Retinal pigment epithelial cell (primary cell): ENCODE results near the gene PHC2.

Experiments used
- DNase-seq: peaks from one replicate; pipeline ENCODE4 v3.0.0-alpha.2; 2010; ENCODE audit warnings: low read depth
- H3K4me3 ChIP-seq: 2 replicates; pipeline ENCODE4 v1.5.1; 2011; ENCODE audit warnings: mild to moderate bottlenecking, low read length, control low read depth, moderate library complexity
- TF ChIP-seq, protein P1 (sequence below): conservative IDR thresholded peaks from 2 replicates; pipeline ENCODE4 v1.5.1; 2011; ENCODE audit warnings: low read depth, low read length, control low read depth, inconsistent platforms

PHC2 gene

DNA sequence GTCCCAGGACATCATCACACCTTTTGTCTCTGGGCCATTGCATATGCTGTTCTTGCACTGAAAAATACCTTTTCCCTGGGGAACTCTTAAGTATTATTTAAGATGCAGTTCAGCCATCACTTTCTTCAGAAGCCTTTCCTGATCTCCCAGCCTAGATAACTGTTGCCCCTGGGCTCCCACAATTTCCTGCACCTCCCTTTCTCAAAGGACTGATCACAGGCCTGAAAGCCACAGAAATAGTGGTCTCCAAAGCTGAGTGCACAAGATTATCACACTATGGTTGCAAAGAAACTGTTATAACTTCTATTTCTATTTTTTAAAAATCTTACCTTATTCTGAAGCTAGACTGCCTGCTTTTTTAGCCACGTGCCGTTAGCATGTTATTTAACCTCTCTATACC lies 38.8 kb upstream of the PHC2 start:
- DNase-seq, result no peak
- no peak overlapping the region for H3K4me3 ChIP-seq
- TF ChIP-seq, protein P1, sequence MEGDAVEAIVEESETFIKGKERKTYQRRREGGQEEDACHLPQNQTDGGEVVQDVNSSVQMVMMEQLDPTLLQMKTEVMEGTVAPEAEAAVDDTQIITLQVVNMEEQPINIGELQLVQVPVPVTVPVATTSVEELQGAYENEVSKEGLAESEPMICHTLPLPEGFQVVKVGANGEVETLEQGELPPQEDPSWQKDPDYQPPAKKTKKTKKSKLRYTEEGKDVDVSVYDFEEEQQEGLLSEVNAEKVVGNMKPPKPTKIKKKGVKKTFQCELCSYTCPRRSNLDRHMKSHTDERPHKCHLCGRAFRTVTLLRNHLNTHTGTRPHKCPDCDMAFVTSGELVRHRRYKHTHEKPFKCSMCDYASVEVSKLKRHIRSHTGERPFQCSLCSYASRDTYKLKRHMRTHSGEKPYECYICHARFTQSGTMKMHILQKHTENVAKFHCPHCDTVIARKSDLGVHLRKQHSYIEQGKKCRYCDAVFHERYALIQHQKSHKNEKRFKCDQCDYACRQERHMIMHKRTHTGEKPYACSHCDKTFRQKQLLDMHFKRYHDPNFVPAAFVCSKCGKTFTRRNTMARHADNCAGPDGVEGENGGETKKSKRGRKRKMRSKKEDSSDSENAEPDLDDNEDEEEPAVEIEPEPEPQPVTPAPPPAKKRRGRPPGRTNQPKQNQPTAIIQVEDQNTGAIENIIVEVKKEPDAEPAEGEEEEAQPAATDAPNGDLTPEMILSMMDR, result no peak

DNA sequence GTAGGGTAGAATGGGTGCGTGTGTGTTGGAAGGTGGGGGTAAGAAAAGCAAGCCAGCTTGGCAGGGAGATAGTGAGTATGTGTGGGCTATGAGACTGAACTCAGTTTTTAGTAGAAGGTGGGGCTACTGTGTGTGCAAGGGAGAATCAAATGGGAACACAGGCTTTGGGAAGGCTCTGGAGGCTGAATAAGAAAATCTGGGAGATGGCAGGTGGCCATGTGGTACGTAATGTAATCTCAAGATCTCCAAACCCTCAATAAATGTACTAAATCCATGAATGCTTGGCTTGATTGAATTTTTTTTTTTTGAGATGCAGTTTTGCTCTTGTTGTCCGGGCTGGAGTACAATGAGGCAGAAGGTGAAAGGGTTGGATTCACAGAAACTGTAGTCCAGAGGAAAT lies 38.1 kb upstream of the PHC2 start:
- TF ChIP-seq, protein P1, result no peak
- DNase-seq, result no peak
- H3K4me3 ChIP-seq, result no peak overlapping the region

DNA sequence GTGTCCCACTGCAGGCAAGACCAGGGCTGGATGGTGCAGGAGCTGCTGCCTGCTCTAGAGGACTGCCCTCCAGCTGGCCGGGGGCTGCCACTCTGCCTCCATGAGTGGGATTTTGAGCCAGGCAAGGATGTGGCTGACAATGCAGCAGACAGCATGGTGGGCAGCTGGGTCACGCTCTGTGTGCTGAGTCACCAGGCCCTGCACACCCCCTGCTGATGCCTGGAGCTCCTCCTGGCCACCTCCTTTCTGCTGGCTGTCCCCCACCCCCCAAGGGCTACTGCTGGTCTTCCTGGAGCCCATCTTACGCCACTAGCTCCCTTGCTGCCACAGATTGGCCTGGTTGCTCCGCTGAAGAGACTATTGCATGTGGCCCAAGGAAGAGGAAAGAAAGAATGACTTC lies 37.6 kb upstream of the PHC2 start:
- DNase-seq, result no peak
- TF ChIP-seq, protein P1, result no peak
- no peak overlapping the region for H3K4me3 ChIP-seq

DNA sequence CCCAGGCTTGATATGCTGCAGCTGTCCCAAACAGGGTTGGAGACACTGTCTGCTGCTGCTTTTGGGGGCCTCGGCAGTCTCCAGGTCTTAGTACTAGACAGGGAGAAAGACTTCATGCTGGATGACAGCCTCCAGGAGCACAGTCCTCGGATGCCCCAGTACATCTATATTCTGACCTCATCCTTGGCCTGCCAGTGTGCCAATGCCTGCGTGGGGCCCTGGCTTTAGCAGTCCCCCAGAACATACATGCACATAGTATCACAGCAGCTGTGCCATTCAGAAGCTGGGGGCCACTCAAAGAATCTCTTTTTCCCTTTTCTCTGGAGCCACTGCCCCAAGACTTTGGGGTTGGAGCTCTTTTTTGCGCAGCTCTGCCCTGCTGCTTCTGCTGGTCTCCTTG lies 37.1 kb upstream of the PHC2 start:
- DNase-seq, result no peak
- no peak overlapping the region for H3K4me3 ChIP-seq
- TF ChIP-seq, protein P1, result no peak

DNA sequence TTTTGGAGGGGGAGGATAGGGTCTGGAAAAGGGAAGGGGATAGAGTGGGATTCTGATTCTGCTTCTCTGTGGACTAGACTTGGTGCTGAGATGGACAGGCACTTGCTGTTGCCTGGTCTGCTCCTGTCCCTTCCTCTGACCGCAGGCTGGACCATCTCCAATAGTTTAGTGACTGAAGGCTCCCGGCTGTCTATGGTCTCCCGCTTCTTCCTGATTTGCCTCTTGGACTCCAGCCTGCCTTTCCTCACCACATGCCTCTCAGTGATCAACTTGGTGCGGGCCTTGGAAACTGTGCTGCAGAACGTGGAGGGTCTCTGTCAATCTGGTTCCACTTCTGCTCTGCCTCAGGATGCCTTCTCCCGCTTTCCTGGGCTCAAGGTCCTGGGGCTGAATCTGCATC lies 35.3 kb upstream of the PHC2 start:
- TF ChIP-seq, protein P1, result no peak
- DNase-seq, result no peak

DNA sequence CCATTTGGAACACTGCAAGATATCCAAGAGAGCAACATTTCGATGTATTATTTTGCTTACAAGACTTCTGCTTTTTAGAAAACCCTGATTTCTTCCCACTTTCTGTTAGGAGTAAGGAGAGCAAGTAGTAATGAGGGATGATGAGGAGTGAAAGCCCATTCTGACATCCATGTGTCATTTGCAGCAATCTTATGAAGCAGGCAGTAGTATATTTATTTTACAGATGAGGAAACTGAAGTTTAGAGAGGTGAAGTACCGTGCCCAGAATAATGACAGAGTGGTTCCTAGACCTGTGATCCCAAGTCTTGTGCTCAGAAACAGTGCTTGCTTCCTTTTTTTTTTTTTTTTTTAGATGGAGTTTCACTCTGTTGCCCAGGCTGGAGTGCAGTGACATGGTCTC lies 34.4 kb upstream of the PHC2 start:
- TF ChIP-seq, protein P1, result no peak
- no peak overlapping the region for H3K4me3 ChIP-seq
- DNase-seq, result no peak

More for the DNA sequence above, 35.3 kb upstream of the PHC2 start:
- H3K4me3 ChIP-seq, result no peak overlapping the region

DNA sequence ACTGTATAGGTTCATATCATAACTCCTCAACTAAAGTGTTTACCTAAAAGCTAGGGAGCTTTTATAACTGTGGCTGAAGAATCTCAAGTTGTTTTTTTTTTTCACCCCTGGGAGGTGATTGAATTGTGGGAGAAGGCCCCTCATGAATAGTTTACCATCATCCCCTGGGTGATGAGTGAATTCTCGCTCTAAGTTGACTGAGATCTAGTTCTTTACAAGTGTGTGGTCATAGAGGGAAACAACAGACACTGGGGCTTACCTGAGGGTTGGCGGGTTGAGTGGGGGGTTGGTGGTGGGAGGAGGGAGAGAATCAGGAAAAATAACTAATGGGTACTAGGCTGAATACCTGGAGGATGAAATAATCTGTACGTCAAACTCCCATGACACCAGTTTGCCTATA lies 33.7 kb upstream of the PHC2 start:
- TF ChIP-seq, protein P1, result no peak

More for the DNA sequence above, 33.7 kb upstream of the PHC2 start:
- no peak for DNase-seq
- no peak overlapping the region for H3K4me3 ChIP-seq
